ENCODE data around the gene SEC22C.

SEC22C gene

GRCh38 chr3:42525212-42525611, 56.6 kb downstream of the SEC22C start:
- H3K4me3 ChIP-seq (ENCODE audit: low read depth, low read length), result no peak overlapping the region
- no peak for TF ChIP-seq CTCF (IDR thresholded peaks at IDR 0.05; ENCODE audit: low read depth, low read length)

- H3K4me3 ChIP-seq (ENCODE audit: low read depth, low read length), result no peak overlapping the region
- no peak for TF ChIP-seq CTCF (IDR thresholded peaks at IDR 0.05; ENCODE audit: low read depth, low read length)
Measured at GRCh38 chr3:42524751-42525150, 57.0 kb downstream of the SEC22C start.

GRCh38 chr3:42520906-42521305, 60.9 kb downstream of the SEC22C start:
- no peak overlapping the region for H3K4me3 ChIP-seq (ENCODE audit: low read depth, low read length)
- no peak for TF ChIP-seq CTCF (IDR thresholded peaks at IDR 0.05; ENCODE audit: low read depth, low read length)

- H3K4me3 ChIP-seq (ENCODE audit: low read depth, low read length), result no peak overlapping the region
- TF ChIP-seq CTCF (IDR thresholded peaks at IDR 0.05; ENCODE audit: low read depth, low read length), result no peak
Measured at GRCh38 chr3:42520336-42520735, 61.4 kb downstream of the SEC22C start.

- no peak for TF ChIP-seq CTCF (IDR thresholded peaks at IDR 0.05; ENCODE audit: low read depth, low read length)
- no peak overlapping the region for H3K4me3 ChIP-seq (ENCODE audit: low read depth, low read length)
Measured at GRCh38 chr3:42519568-42519962, 62.2 kb downstream of the SEC22C start.

- peak; percentile 22; the same call in 1 of the 2 replicates for TF ChIP-seq CTCF (IDR thresholded peaks at IDR 0.05; ENCODE audit: low read depth, low read length)
- H3K4me3 ChIP-seq (ENCODE audit: low read depth, low read length), result no peak overlapping the region
Measured at GRCh38 chr3:42518800-42519567, 62.8 kb downstream of the SEC22C start.

- no peak overlapping the region for H3K4me3 ChIP-seq (ENCODE audit: low read depth, low read length)
- no peak for TF ChIP-seq CTCF (IDR thresholded peaks at IDR 0.05; ENCODE audit: low read depth, low read length)
Measured at GRCh38 chr3:42517117-42517516, 64.7 kb downstream of the SEC22C start.

Data from WI38 (cell line).